ENCODE results near the gene LCLAT1.

LCLAT1 gene

GRCh38 chr2:30422444-30423040 is 24.5 kb upstream of the LCLAT1 start:
- peak; percentile 64 to 86 for DNase-seq (ENCODE audit: low read depth in 2 of 2)

GRCh38 chr2:30424231-30424630 is 22.8 kb upstream of the LCLAT1 start:
- no peak for DNase-seq (ENCODE audit: low read depth in 2 of 2)

GRCh38 chr2:30425326-30425725 is 21.7 kb upstream of the LCLAT1 start:
- no peak for DNase-seq (ENCODE audit: low read depth in 2 of 2)

GRCh38 chr2:30427606-30428347 is 19.3 kb upstream of the LCLAT1 start:
- DNase-seq (ENCODE audit: low read depth in 2 of 2), result no peak

GRCh38 chr2:30428348-30428662 is 18.7 kb upstream of the LCLAT1 start:
- DNase-seq (ENCODE audit: low read depth in 2 of 2), result no peak

- no peak for DNase-seq (ENCODE audit: low read depth in 2 of 2)
Measured at GRCh38 chr2:30428827-30429461, 18.1 kb upstream of the LCLAT1 start.

- DNase-seq (ENCODE audit: low read depth in 2 of 2), result no peak
Measured at GRCh38 chr2:30433541-30434299, 13.3 kb upstream of the LCLAT1 start.

GRCh38 chr2:30434708-30435107 is 12.3 kb upstream of the LCLAT1 start:
- no peak for DNase-seq (ENCODE audit: low read depth in 2 of 2)

GRCh38 chr2:30436859-30437435 is 10.1 kb upstream of the LCLAT1 start:
- no peak for DNase-seq (ENCODE audit: low read depth in 2 of 2)

- DNase-seq (ENCODE audit: low read depth in 2 of 2), result no peak
Measured at GRCh38 chr2:30437809-30438548, 9.1 kb upstream of the LCLAT1 start.

GRCh38 chr2:30439296-30439695 is 7.8 kb upstream of the LCLAT1 start:
- DNase-seq (ENCODE audit: low read depth in 2 of 2), result no peak

GRCh38 chr2:30439879-30440278 is 7.2 kb upstream of the LCLAT1 start:
- DNase-seq (ENCODE audit: low read depth in 2 of 2), result no peak

- no peak for DNase-seq (ENCODE audit: low read depth in 2 of 2)
Measured at GRCh38 chr2:30441023-30441422, 6.0 kb upstream of the LCLAT1 start.

GRCh38 chr2:30443081-30443480 is 4.0 kb upstream of the LCLAT1 start:
- no peak for DNase-seq (ENCODE audit: low read depth in 2 of 2)

GRCh38 chr2:30444273-30444672 is 2.8 kb upstream of the LCLAT1 start:
- no peak for DNase-seq (ENCODE audit: low read depth in 2 of 2)

- DNase-seq (ENCODE audit: low read depth in 2 of 2), result no peak
Measured at GRCh38 chr2:30445266-30445821, 1.7 kb upstream of the LCLAT1 start.

GRCh38 chr2:30446602-30447148 is 371 bp upstream of the LCLAT1 start:
- DNase-seq (ENCODE audit: low read depth in 2 of 2), result no peak

- no peak for DNase-seq (ENCODE audit: low read depth in 2 of 2)
Measured at GRCh38 chr2:30448308-30448707, 1.3 kb downstream of the LCLAT1 start.

- no peak for DNase-seq (ENCODE audit: low read depth in 2 of 2)
Measured at GRCh38 chr2:30448866-30449265, 1.8 kb downstream of the LCLAT1 start.

- no peak for DNase-seq (ENCODE audit: low read depth in 2 of 2)
Measured at GRCh38 chr2:30450025-30450424, 3.0 kb downstream of the LCLAT1 start.

- DNase-seq (ENCODE audit: low read depth in 2 of 2), result no peak
Measured at GRCh38 chr2:30453498-30453897, 6.5 kb downstream of the LCLAT1 start.

Measured in stimulated activated CD8-positive, alpha-beta memory T cell treated with anti-CD3 and anti-CD28 coated beads, Interleukin-15, amount 100 ng/mL, for 4 hours (primary cell).